RWPE2 (cell line): ENCODE results near the gene DRC1.

Source experiments
- ATAC-seq: fragments of 200-7000 bp; cut with Tn5 transposase; 3 replicates; pipeline ENCODE4 v1.9.1; 2021; ENCODE audit warnings: low read depth
- DNase-seq: peaks from one replicate; pipeline ENCODE4 v3.0.0-alpha.2; 2020; ENCODE audit warnings: low spot score
- H3K27ac ChIP-seq: fragments of 450-650 bp; 2 replicates; pipeline ENCODE4 v1.5.1; 2017; ENCODE audit warnings: mild to moderate bottlenecking; ENCODE audit not compliant: poor library complexity, severe bottlenecking
- H3K27me3 ChIP-seq: fragments of 250-450 bp; sonication (Bioruptor Pico); 2 replicates; pipeline ENCODE4 v1.5.1; 2021; ENCODE audit warnings: mild to moderate bottlenecking, moderate library complexity; ENCODE audit not compliant: insufficient read depth, poor library complexity, severe bottlenecking
- H3K36me3 ChIP-seq: fragments of 250-450 bp; sonication (Bioruptor Pico); 2 replicates; pipeline ENCODE4 v1.5.1; 2020; ENCODE audit warnings: low read depth, mild to moderate bottlenecking, moderate library complexity
- H3K4me1 ChIP-seq: fragments of 250-450 bp; sonication (Bioruptor Pico); 2 replicates; pipeline ENCODE4 v1.5.1; 2021; ENCODE audit warnings: mild to moderate bottlenecking, moderate library complexity; ENCODE audit not compliant: insufficient read depth, poor library complexity, severe bottlenecking
- H3K4me3 ChIP-seq: fragments of 250-450 bp; sonication (Bioruptor Pico); 2 replicates; pipeline ENCODE4 v1.5.1; 2021; ENCODE audit warnings: mild to moderate bottlenecking, moderate library complexity; ENCODE audit not compliant: severe bottlenecking
- H3K9me3 ChIP-seq: fragments of 250-450 bp; sonication (Bioruptor Pico); 2 replicates; pipeline ENCODE4 v1.5.1; 2021; ENCODE audit warnings: mild to moderate bottlenecking, moderate library complexity; ENCODE audit not compliant: severe bottlenecking
- CTCF ChIP-seq: fragments of 450-650 bp; IDR thresholded peaks from one replicate; pipeline ENCODE4 v1.5.1; 2017; ENCODE audit warnings: mild to moderate bottlenecking, moderate library complexity; ENCODE audit not compliant: poor library complexity, severe bottlenecking

DRC1 gene

GRCh38 chr2:26484579-26484978, 82.9 kb downstream of the DRC1 start:
- DNase-seq: no peak
- TF ChIP-seq CTCF: no peak

GRCh38 chr2:26485099-26485498, 83.4 kb downstream of the DRC1 start:
- no peak for DNase-seq
- TF ChIP-seq CTCF: no peak
- H3K4me3 ChIP-seq: no peak overlapping the region

More at GRCh38 chr2:26484579-26484978, 82.9 kb downstream of the DRC1 start:
- Histone ChIP-seq H3K36me3 (no peaks in the 10 kb centered on the region), H3K27ac (no peak overlapping the region), H3K4me3 (no peak overlapping the region), H3K27me3 (no peaks in the 10 kb centered on the region), H3K4me1 (no peaks in the 10 kb centered on the region), H3K9me3 (no peaks in the 10 kb centered on the region)
- no peak for ATAC-seq

GRCh38 chr2:26485725-26486418, 84.2 kb downstream of the DRC1 start:
- no peak overlapping the region for H3K4me3 ChIP-seq
- TF ChIP-seq CTCF: no peak
- DNase-seq: no peak
- no peaks in the 10 kb centered on the region for H3K27me3 ChIP-seq
- no peak overlapping the region for H3K27ac ChIP-seq
- no peak for ATAC-seq
- no peaks in the 10 kb centered on the region for H3K36me3 ChIP-seq
- H3K9me3 ChIP-seq: no peaks in the 10 kb centered on the region
- no peaks in the 10 kb centered on the region for H3K4me1 ChIP-seq

More at GRCh38 chr2:26485099-26485498, 83.4 kb downstream of the DRC1 start:
- no peaks in the 10 kb centered on the region for H3K4me1 ChIP-seq
- no peaks in the 10 kb centered on the region for H3K36me3 ChIP-seq
- ATAC-seq: no peak
- H3K9me3 ChIP-seq: no peaks in the 10 kb centered on the region
- no peaks in the 10 kb centered on the region for H3K27me3 ChIP-seq
- H3K27ac ChIP-seq: no peak overlapping the region

GRCh38 chr2:26486789-26487188, 85.1 kb downstream of the DRC1 start:
- H3K4me1 ChIP-seq: no peaks in the 10 kb centered on the region
- H3K4me3 ChIP-seq: no peak overlapping the region
- no peak for DNase-seq
- H3K27me3 ChIP-seq: no peaks in the 10 kb centered on the region
- H3K27ac ChIP-seq: no peak overlapping the region
- no peaks in the 10 kb centered on the region for H3K9me3 ChIP-seq
- no peaks in the 10 kb centered on the region for H3K36me3 ChIP-seq
- no peak for TF ChIP-seq CTCF
- no peak for ATAC-seq

GRCh38 chr2:26487192-26487591, 85.5 kb downstream of the DRC1 start:
- no peak for TF ChIP-seq CTCF
- Histone ChIP-seq H3K4me1 (no peaks in the 10 kb centered on the region), H3K36me3 (no peaks in the 10 kb centered on the region), H3K4me3 (no peak overlapping the region), H3K27ac (no peak overlapping the region), H3K9me3 (no peaks in the 10 kb centered on the region), H3K27me3 (no peaks in the 10 kb centered on the region)
- DNase-seq: no peak
- ATAC-seq: no peak
